OCI-LY7 (cell line): ENCODE results near the gene PFKFB4.

ENCODE experiments used
- EZH2phosphoT487 ChIP-seq: fragments of 200-600 bp; sonication (generic); IDR thresholded peaks from 2 replicates; pipeline ENCODE4 v1.6.1; 2018; ENCODE audit warnings: low read depth, borderline replicate concordance, mild to moderate bottlenecking, mixed run types, antibody characterized with exemption, low read length, moderate library complexity, mixed read lengths
- TF ChIP-seq, protein P1 (sequence below): fragments of 200-600 bp; sonication (generic); conservative IDR thresholded peaks from 2 replicates; pipeline ENCODE4 v1.5.1; 2014; ENCODE audit warnings: mild to moderate bottlenecking, antibody characterized with exemption, low read length, moderate library complexity, mixed read lengths

DNA sequence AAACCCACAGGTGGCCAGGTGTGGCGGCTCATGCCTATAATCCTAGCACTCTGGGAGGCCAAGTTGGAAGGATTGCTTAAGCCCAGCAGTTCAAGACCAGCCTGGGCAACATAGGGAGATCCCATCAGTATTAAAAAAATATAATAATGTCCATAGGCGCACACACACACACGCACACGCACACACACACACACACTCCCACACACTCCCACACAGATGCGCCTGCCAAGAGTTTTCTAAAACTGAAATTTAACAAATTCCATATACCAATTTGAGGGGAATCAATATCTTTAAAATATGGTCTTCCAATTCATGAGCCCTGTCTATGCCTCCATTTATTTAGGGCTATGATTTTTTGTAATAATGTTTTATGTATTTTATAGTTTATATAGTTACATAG is 69.7 kb downstream of the PFKFB4 start:
- TF ChIP-seq, protein P1, sequence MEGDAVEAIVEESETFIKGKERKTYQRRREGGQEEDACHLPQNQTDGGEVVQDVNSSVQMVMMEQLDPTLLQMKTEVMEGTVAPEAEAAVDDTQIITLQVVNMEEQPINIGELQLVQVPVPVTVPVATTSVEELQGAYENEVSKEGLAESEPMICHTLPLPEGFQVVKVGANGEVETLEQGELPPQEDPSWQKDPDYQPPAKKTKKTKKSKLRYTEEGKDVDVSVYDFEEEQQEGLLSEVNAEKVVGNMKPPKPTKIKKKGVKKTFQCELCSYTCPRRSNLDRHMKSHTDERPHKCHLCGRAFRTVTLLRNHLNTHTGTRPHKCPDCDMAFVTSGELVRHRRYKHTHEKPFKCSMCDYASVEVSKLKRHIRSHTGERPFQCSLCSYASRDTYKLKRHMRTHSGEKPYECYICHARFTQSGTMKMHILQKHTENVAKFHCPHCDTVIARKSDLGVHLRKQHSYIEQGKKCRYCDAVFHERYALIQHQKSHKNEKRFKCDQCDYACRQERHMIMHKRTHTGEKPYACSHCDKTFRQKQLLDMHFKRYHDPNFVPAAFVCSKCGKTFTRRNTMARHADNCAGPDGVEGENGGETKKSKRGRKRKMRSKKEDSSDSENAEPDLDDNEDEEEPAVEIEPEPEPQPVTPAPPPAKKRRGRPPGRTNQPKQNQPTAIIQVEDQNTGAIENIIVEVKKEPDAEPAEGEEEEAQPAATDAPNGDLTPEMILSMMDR, result no peak
- TF ChIP-seq EZH2phosphoT487, result no peak
